KOPT-K1 (cell line): Measurements from ENCODE around the gene SLC25A12.
"Not testable (repeated sequence)": the region's sequence is repeated elsewhere in the genome, so short reads cannot be mapped to it uniquely, and the experiment has no call there.

Experiments used
- H3K27ac ChIP-seq: fragments of 200-600 bp; sonication (generic); 2 replicates; pipeline ENCODE4 v1.5.1; 2016; ENCODE audit warnings: antibody characterized with exemption, mild to moderate bottlenecking, low read depth, low read length; ENCODE audit not compliant: poor library complexity, severe bottlenecking
- H3K36me3 ChIP-seq: fragments of 200-600 bp; sonication (generic); 2 replicates; pipeline ENCODE4 v1.5.1; 2017; ENCODE audit warnings: antibody characterized with exemption, mild to moderate bottlenecking, low read length, moderate library complexity; ENCODE audit not compliant: insufficient read depth
- H3K9me3 ChIP-seq: fragments of 200-600 bp; sonication (generic); 2 replicates; pipeline ENCODE4 v1.5.1; 2017; ENCODE audit warnings: antibody characterized with exemption, low read length, mild to moderate bottlenecking; ENCODE audit not compliant: insufficient read depth, poor library complexity, severe bottlenecking

SLC25A12 gene

GRCh38 chr2:171794918-171795317, 99.1 kb downstream of the SLC25A12 start:
- Histone ChIP-seq H3K9me3 (no peaks in the 10 kb centered on the region), H3K36me3 (peaks cover 42% of the 10 kb centered on the region), H3K27ac (no peak overlapping the region)

GRCh38 chr2:171793691-171794678, 100.1 kb downstream of the SLC25A12 start:
- no peaks in the 10 kb centered on the region for H3K9me3 ChIP-seq
- H3K27ac ChIP-seq = no peak overlapping the region
- H3K36me3 ChIP-seq = peaks cover 39% of the 10 kb centered on the region

- no peaks in the 10 kb centered on the region for H3K9me3 ChIP-seq
- peaks cover 48% of the 10 kb centered on the region for H3K36me3 ChIP-seq
- no peak overlapping the region for H3K27ac ChIP-seq
These were observed 101.0 kb downstream of the SLC25A12 start for GRCh38 chr2:171792886-171793580.

GRCh38 chr2:171792157-171792556, 101.9 kb downstream of the SLC25A12 start:
- no peaks in the 10 kb centered on the region for H3K9me3 ChIP-seq
- peaks cover 56% of the 10 kb centered on the region for H3K36me3 ChIP-seq
- H3K27ac ChIP-seq = no peak overlapping the region

GRCh38 chr2:171791361-171791760, 102.7 kb downstream of the SLC25A12 start:
- Histone ChIP-seq H3K27ac (no peak overlapping the region), H3K9me3 (no peaks in the 10 kb centered on the region), H3K36me3 (peaks cover 64% of the 10 kb centered on the region)

- Histone ChIP-seq H3K27ac (no peak overlapping the region), H3K36me3 (peaks cover 76% of the 10 kb centered on the region)
These were observed 104.1 kb downstream of the SLC25A12 start for GRCh38 chr2:171789956-171790355.

GRCh38 chr2:171788316-171788993, 105.6 kb downstream of the SLC25A12 start:
- H3K27ac ChIP-seq = no peak overlapping the region
- H3K36me3 ChIP-seq = peaks cover 88% of the 10 kb centered on the region
- no peaks in the 10 kb centered on the region for H3K9me3 ChIP-seq

More at GRCh38 chr2:171789956-171790355, 104.1 kb downstream of the SLC25A12 start:
- no peaks in the 10 kb centered on the region for H3K9me3 ChIP-seq

GRCh38 chr2:171787333-171788072, 106.5 kb downstream of the SLC25A12 start:
- no peak overlapping the region for H3K27ac ChIP-seq
- no peaks in the 10 kb centered on the region for H3K9me3 ChIP-seq
- H3K36me3 ChIP-seq = peaks cover 88% of the 10 kb centered on the region

GRCh38 chr2:171785450-171785849, 108.6 kb downstream of the SLC25A12 start:
- Histone ChIP-seq H3K36me3 (peaks cover 75% of the 10 kb centered on the region), H3K27ac (no peak overlapping the region), H3K9me3 (no peaks in the 10 kb centered on the region)

GRCh38 chr2:171778515-171778914, 115.5 kb downstream of the SLC25A12 start:
- Histone ChIP-seq H3K9me3 (peaks cover 5% of the 10 kb centered on the region), H3K27ac (no peak overlapping the region), H3K36me3 (peaks cover 16% of the 10 kb centered on the region)

GRCh38 chr2:171774581-171774980, 119.5 kb downstream of the SLC25A12 start:
- not testable (repeated sequence) for H3K36me3 ChIP-seq, H3K27ac ChIP-seq

GRCh38 chr2:171772373-171772772, 121.7 kb downstream of the SLC25A12 start:
- H3K27ac ChIP-seq = no peak overlapping the region
- H3K9me3 ChIP-seq = peaks cover 14% of the 10 kb centered on the region
- no peaks in the 10 kb centered on the region for H3K36me3 ChIP-seq

More at GRCh38 chr2:171774581-171774980, 119.5 kb downstream of the SLC25A12 start:
- H3K9me3 ChIP-seq = peaks cover 19% of the 10 kb centered on the region

GRCh38 chr2:171771463-171771862, 122.6 kb downstream of the SLC25A12 start:
- H3K27ac ChIP-seq = no peak overlapping the region
- H3K36me3 ChIP-seq = no peaks in the 10 kb centered on the region
- peaks cover 14% of the 10 kb centered on the region for H3K9me3 ChIP-seq

GRCh38 chr2:171763602-171764001, 130.4 kb downstream of the SLC25A12 start:
- H3K27ac ChIP-seq = no peak overlapping the region
- no peaks in the 10 kb centered on the region for H3K9me3 ChIP-seq
- H3K36me3 ChIP-seq = peaks cover 22% of the 10 kb centered on the region
